K562 (cell line): Measurements from ENCODE around the gene CCT3. TPM values are rescaled to one million over a fixed set of nuclear protein-coding genes. Genes with fewer than 3 reads are reported as not detected.
A peak's percentile ranks its signal among the peaks of the same experiment; 100 is the strongest.

Experiments used
- ATAC-seq: fragments of 200-7000 bp; cut with Tn5 transposase; 3 replicates; pipeline ENCODE4 v1.9.1; 2020; ENCODE audit warnings: moderate library complexity
- BruUV-seq: library from RNA; stranded (reverse); fragments of 400-500 nt; replicated peaks from 2 replicates; lab custom pipeline; 2021; lab: Mats Ljungman, UMichigan
- CTCF ChIA-PET: fragments of 300-600 bp; formaldehyde crosslinking; extraction: SDS; loops from one replicate; lab custom pipeline; 2021; ENCODE audit warnings: low intra/inter-chr PET ratio; lab: Yijun Ruan, JAX
- POLR2A ChIA-PET: fragments of 300-600, 350-650 bp; sonication (Branson Sonifier 250); formaldehyde crosslinking; extraction: SDS; loops from one replicate; lab custom pipeline; 2021; ENCODE audit warnings: antibody characterized with exemption, inconsistent platforms; lab: Yijun Ruan, JAX
- DNase-seq, 4 experiments: peaks; one replicate each; pipeline versions ENCODE4 v3.0.0 to v3.0.0-alpha.2; 2011 to 2018; ENCODE audit warnings: low spot score in 3 of 4, mixed read lengths in 3 of 4; ENCODE audit errors: extremely low read depth in 1 of 4
- FAIRE-seq: peaks from 2 replicates; lab custom pipeline; 2011; peaks lifted over from hg19 to GRCh38; lab: Jason Lieb, UNC
- H2AFZ ChIP-seq: 2 replicates; pipeline ENCODE4 v1.6.0; 2011; ENCODE audit warnings: low read depth, low read length, control low read depth, inconsistent platforms
- H3K27ac ChIP-seq: fragments of 200-600 bp; 3 replicates; pipeline ENCODE4 v1.8.0; 2011; ENCODE audit warnings: low read depth, mild to moderate bottlenecking, control low read depth, inconsistent platforms, low read length, moderate library complexity, mixed read lengths; ENCODE audit errors: extremely low read depth
- H3K27me3 ChIP-seq, 2 experiments: fragments of 300-600 bp in 1 of 2; 2 replicates in 1 of 2; 3 replicates in 1 of 2; pipeline versions ENCODE4 v1.6.0 to v1.8.0; 2011; ENCODE audit warnings: inconsistent platforms in 2 of 2, low read length in 2 of 2, mild to moderate bottlenecking in 1 of 2, mixed read lengths in 1 of 2, moderate library complexity in 1 of 2; ENCODE audit not compliant: control insufficient read depth in 2 of 2, insufficient read depth in 2 of 2
- H3K36me3 ChIP-seq: fragments of 300-600 bp; 3 replicates; pipeline ENCODE4 v1.8.0; 2011; ENCODE audit warnings: mild to moderate bottlenecking, low read length, inconsistent platforms; ENCODE audit not compliant: control insufficient read depth, insufficient read depth
- H3K4me1 ChIP-seq, 2 experiments: fragments of 200-600 bp in 1 of 2; replicated peaks in 1 of 2; 2 replicates in 1 of 2; 3 replicates in 1 of 2; pipeline versions ENCODE4 v1.5.1 to v1.8.0; 2011; ENCODE audit warnings: inconsistent platforms in 2 of 2, low read length in 2 of 2, mild to moderate bottlenecking in 1 of 2, mixed read lengths in 1 of 2, moderate library complexity in 1 of 2; ENCODE audit not compliant: control insufficient read depth in 2 of 2, insufficient read depth in 2 of 2
- H3K4me2 ChIP-seq: 2 replicates; pipeline ENCODE4 v1.6.1; 2011; ENCODE audit warnings: low read length, control low read depth, inconsistent platforms, mixed read lengths; ENCODE audit not compliant: insufficient read depth
- H3K4me3 ChIP-seq: fragments of 200-600 bp; sonication (generic), shearing (Covaris generic); 2 replicates; pipeline ENCODE4 v1.5.1; 2016; ENCODE audit warnings: control low read depth, inconsistent platforms
- H3K79me2 ChIP-seq: fragments of 200-600 bp; 3 replicates; pipeline ENCODE4 v1.8.0; 2011; ENCODE audit warnings: low read length, inconsistent platforms; ENCODE audit not compliant: control insufficient read depth, insufficient read depth
- H3K9ac ChIP-seq, 2 experiments: 2 replicates each; pipeline versions ENCODE4 v1.6.0 to v1.6.1; 2011; ENCODE audit warnings: low read depth in 2 of 2, low read length in 2 of 2, control low read depth in 1 of 2, inconsistent platforms in 1 of 2, mild to moderate bottlenecking in 1 of 2, mixed read lengths in 1 of 2; ENCODE audit not compliant: insufficient read depth in 1 of 2
- H3K9me1 ChIP-seq: one replicate; pipeline ENCODE4 v1.6.0; 2011; ENCODE audit warnings: inconsistent platforms, mild to moderate bottlenecking, low read length, moderate library complexity; ENCODE audit not compliant: control insufficient read depth, insufficient read depth
- H3K9me3 ChIP-seq: replicated peaks from 2 replicates; pipeline ENCODE4 v1.5.1; 2011; ENCODE audit warnings: low read depth, low read length, inconsistent platforms; ENCODE audit not compliant: control insufficient read depth, insufficient read depth
- H4K20me1 ChIP-seq: replicated peaks from 2 replicates; pipeline ENCODE4 v1.6.1; 2011; ENCODE audit warnings: low read length, inconsistent platforms, mixed read lengths; ENCODE audit not compliant: control insufficient read depth, insufficient read depth
- CC2D1A ChIP-seq: fragments of 450-650 bp; IDR thresholded peaks from 2 replicates; pipeline ENCODE4 v1.6.1; 2017; ENCODE audit warnings: mild to moderate bottlenecking
- ELF2 ChIP-seq: fragments of 250-450 bp; sonication (Bioruptor Pico); IDR thresholded peaks from 2 replicates; pipeline ENCODE4 v1.5.0; 2021; ENCODE audit warnings: mild to moderate bottlenecking
- ILK ChIP-seq: fragments of 450-650 bp; IDR thresholded peaks from 2 replicates; pipeline ENCODE4 v1.6.1; 2016; ENCODE audit warnings: missing genetic modification characterization, low read depth, mild to moderate bottlenecking, missing compliant biosample characterization, moderate library complexity, borderline replicate concordance
- POLR2G ChIP-seq: fragments of 200-400 bp; formaldehyde crosslinking; IDR thresholded peaks from 2 replicates; pipeline ENCODE4 v1.6.1; 2017; ENCODE audit warnings: low read depth, mild to moderate bottlenecking, antibody characterized with exemption, low read length, moderate library complexity
- SRSF9 ChIP-seq: fragments of 200-400 bp; formaldehyde crosslinking; IDR thresholded peaks from 2 replicates; pipeline ENCODE4 v1.6.1; 2017; ENCODE audit warnings: low read depth, low read length, borderline replicate concordance
- WGBS: fragments of 100-300 bp; shearing (Covaris generic); methylation state at CpG from one replicate; pipeline ENCODE4 v1.1.6; 2016; ENCODE audit warnings: low coverage, mixed read lengths; ENCODE audit not compliant: insufficient coverage; ENCODE audit errors: missing lambda C conversion rate; 5-methylcytosine and 5-hydroxymethylcytosine counted together
- in situ Hi-C: fragments of 300-500 bp; cut with MboI; formaldehyde crosslinking; loops from 4 replicates; pipeline ENCODE4 v1.15.0; 2018; ENCODE audit warnings: inconsistent platforms, mixed read lengths
- intact Hi-C: fragments of 100-400 bp; cut with micrococcal nuclease; formaldehyde crosslinking; loops from 2 replicates; pipeline ENCODE4 v1.14.2; 2022
- polyA plus RNA-seq, 8 experiments: library from polyadenylated mRNA; depleted of rRNA in 4 of 8; stranded (reverse) in 5 of 8; unstranded in 3 of 8; fragments of >200 nt; fragmentation: Nextera tagmentation in 2 of 8; fragmentation: Illumina TruSeq in 1 of 8; extraction: Ambion mirVana in 2 of 8; extraction: Trizol in 1 of 8; gene quantifications; 2 replicates each; pipeline versions ENCODE4 v1.2.1 to v1.2.3, GENCODE V29; 2011 to 2014; ENCODE audit warnings: inconsistent platforms in 1 of 8, missing spikeins in 1 of 8
- total RNA-seq, 7 experiments: library from RNA; depleted of rRNA in 6 of 7; stranded (reverse); fragments of >200 nt in 6 of 7; fragmentation: Illumina TruSeq in 2 of 7; extraction: Trizol in 2 of 7; gene quantifications; 2 replicates each; pipeline versions ENCODE4 v1.2.1 to v1.2.3, GENCODE V29; 2011 to 2021; ENCODE audit warnings: low replicate concordance in 1 of 7

CCT3 gene
- total and polyA plus RNA-seq, 9 of the 15 experiments (the other 6 are each of a cell fraction or from before 2014, with no cell fraction given), result 475 to 1,167 (median 610) TPM

GRCh38 chr1:156263288-156263655, 74.8 kb downstream of the CCT3 start:
- no peak for TF ChIP-seq ELF2 (CRISPR knock-in tag)
- TF ChIP-seq CC2D1A, result no peak
- no peak for TF ChIP-seq ILK (tag)
- 0 out of 2 replicates have a peak, but pooled peaks have one; percentile 15 for TF ChIP-seq POLR2G
- TF ChIP-seq SRSF9, result no peak
- ChIA-PET POLR2A (interaction anchor here (0.6 to 2.4 kb wide), 5 partner anchors 10 to 69 kb away, joined by 3 to 9 read pairs (median 4); partner anchors contain the start of gene SLC25A44), CTCF (no interaction called here)
- in situ Hi-C loops, result no loop called here
- intact Hi-C loops, result no loop called here
- H3K27me3 ChIP-seq, result no peaks in the 10 kb centered on the region
- H3K36me3 ChIP-seq, result peaks cover 91% of the 10 kb centered on the region
- H3K27ac ChIP-seq, result no peak overlapping the region
- no peaks in the 10 kb centered on the region for H3K9me1 ChIP-seq
- DNase-seq (no peak), ATAC-seq (no peak), FAIRE-seq (no peak)
- no peak overlapping the region for H3K4me2 ChIP-seq
- no peaks in the 10 kb centered on the region for H3K79me2 ChIP-seq
- H4K20me1 ChIP-seq, result 0 out of 2 replicates have a peak, but pooled peaks cover 5% of the 10 kb centered on the region
- H3K9ac ChIP-seq, result peak overlapping the region in 1 of 2 experiments; percentile 49; a peak in 2 of 4 replicates
- H3K4me1 ChIP-seq, result peaks cover 0 to 4% of the 10 kb centered on the region in 2 experiments; a peak in 3 of 5 replicates
- BruUV-seq, result no TSS peak
- 92% methylated on average over 9 of the region's 9 CpGs for WGBS
- H3K9me3 ChIP-seq, result no peaks in the 10 kb centered on the region
- no peak overlapping the region for H2AFZ ChIP-seq
- no peak overlapping the region for H3K4me3 ChIP-seq
